ENCODE measurements around the gene SLC2A10.

The SLC2A10 gene

GRCh38 chr20:46724343-46724959, 15.0 kb downstream of the SLC2A10 start:
- no peak for TF ChIP-seq CTCF (IDR thresholded peaks at IDR 0.05; ENCODE audit: borderline replicate concordance, insufficient read depth, low read depth, low read length)
- H3K4me3 ChIP-seq (ENCODE audit: low read depth, low read length) = no peak overlapping the region

GRCh38 chr20:46725186-46726165, 16.0 kb downstream of the SLC2A10 start:
- no peak overlapping the region for H3K4me3 ChIP-seq (ENCODE audit: low read depth, low read length)
- no peak for TF ChIP-seq CTCF (IDR thresholded peaks at IDR 0.05; ENCODE audit: borderline replicate concordance, insufficient read depth, low read depth, low read length)

GRCh38 chr20:46731770-46732169, 22.3 kb downstream of the SLC2A10 start:
- no peak for TF ChIP-seq CTCF (IDR thresholded peaks at IDR 0.05; ENCODE audit: borderline replicate concordance, insufficient read depth, low read depth, low read length)
- no peak overlapping the region for H3K4me3 ChIP-seq (ENCODE audit: low read depth, low read length)

GRCh38 chr20:46735436-46735835, 26.0 kb downstream of the SLC2A10 start:
- TF ChIP-seq CTCF (IDR thresholded peaks at IDR 0.05; ENCODE audit: borderline replicate concordance, insufficient read depth, low read depth, low read length) = no peak

GRCh38 chr20:46739431-46740213, 30.2 kb downstream of the SLC2A10 start:
- no peak for TF ChIP-seq CTCF (IDR thresholded peaks at IDR 0.05; ENCODE audit: borderline replicate concordance, insufficient read depth, low read depth, low read length)
- no peak overlapping the region for H3K4me3 ChIP-seq (ENCODE audit: low read depth, low read length)

More at GRCh38 chr20:46735436-46735835, 26.0 kb downstream of the SLC2A10 start:
- H3K4me3 ChIP-seq (ENCODE audit: low read depth, low read length) = no peak overlapping the region

- no peak for TF ChIP-seq CTCF (IDR thresholded peaks at IDR 0.05; ENCODE audit: borderline replicate concordance, insufficient read depth, low read depth, low read length)
- H3K4me3 ChIP-seq (ENCODE audit: low read depth, low read length) = no peak overlapping the region
Observed at GRCh38 chr20:46740214-46740609, 30.8 kb downstream of the SLC2A10 start.
